HepG2 (cell line): Measurements from ENCODE around the gene WWTR1. TPM values are rescaled to one million over a fixed set of nuclear protein-coding genes. Genes with fewer than 3 reads are reported as not detected.

Source experiments
- ARID2 ChIP-seq: sonication (generic); formaldehyde crosslinking; IDR thresholded peaks from 2 replicates; pipeline ENCODE4 v1.8.1; 2022; ENCODE audit warnings: mild to moderate bottlenecking, missing genetic modification reagents, borderline replicate concordance
- FLYWCH1 ChIP-seq: sonication (generic); formaldehyde crosslinking; IDR thresholded peaks from 2 replicates; pipeline ENCODE4 v1.8.1; 2023; ENCODE audit warnings: mild to moderate bottlenecking, missing genetic modification reagents
- JDP2 ChIP-seq: sonication (generic); formaldehyde crosslinking; IDR thresholded peaks from 2 replicates; pipeline ENCODE4 v1.8.1; 2022; ENCODE audit warnings: missing genetic modification reagents, borderline replicate concordance
- MAFF ChIP-seq: IDR thresholded peaks from 2 replicates; pipeline ENCODE4 v1.6.1; 2011; ENCODE audit warnings: low read depth, low read length, improper control_type of control experiment
- MTA1 ChIP-seq: sonication (generic); formaldehyde crosslinking; IDR thresholded peaks from 2 replicates; pipeline ENCODE4 v1.4.0; 2020; ENCODE audit warnings: missing genetic modification reagents, mild to moderate bottlenecking, borderline replicate concordance
- POLR2AphosphoS2 ChIP-seq: IDR thresholded peaks from 2 replicates; pipeline ENCODE4 v1.6.1; 2011; ENCODE audit warnings: low read depth, low read length, improper control_type of control experiment
- PRMT3 ChIP-seq: sonication (generic); formaldehyde crosslinking; IDR thresholded peaks from 2 replicates; pipeline ENCODE4 v1.8.1; 2022; ENCODE audit warnings: low read depth, mild to moderate bottlenecking, moderate library complexity, missing genetic modification reagents, borderline replicate concordance
- RFX5 ChIP-seq: IDR thresholded peaks from 2 replicates; pipeline ENCODE4 v1.6.1; 2011; ENCODE audit warnings: low read depth, low read length, improper control_type of control experiment
- TBP ChIP-seq: sonication (generic); formaldehyde crosslinking; IDR thresholded peaks from 2 replicates; pipeline ENCODE4 v1.5.0; 2020; ENCODE audit warnings: missing genetic modification reagents
- ZFYVE20 ChIP-seq: sonication (generic); formaldehyde crosslinking; IDR thresholded peaks from 2 replicates; pipeline ENCODE4 v1.8.0; 2023; ENCODE audit warnings: low read depth, mild to moderate bottlenecking, moderate library complexity, missing genetic modification reagents, borderline replicate concordance
- ZNF253 ChIP-seq: sonication (generic); formaldehyde crosslinking; IDR thresholded peaks from 2 replicates; pipeline ENCODE4 v1.8.0; 2022; ENCODE audit warnings: mild to moderate bottlenecking, missing genetic modification reagents, borderline replicate concordance
- ZNF282 ChIP-seq: fragments of 450-650 bp; IDR thresholded peaks from 2 replicates; pipeline ENCODE4 v1.6.1; 2018; ENCODE audit not compliant: partially characterized antibody
- ZNF468 ChIP-seq: sonication (generic); formaldehyde crosslinking; IDR thresholded peaks from 2 replicates; pipeline ENCODE4 v1.8.0; 2022; ENCODE audit warnings: mild to moderate bottlenecking, moderate library complexity, missing genetic modification reagents
- ZNF552 ChIP-seq: sonication (generic); formaldehyde crosslinking; IDR thresholded peaks from 2 replicates; pipeline ENCODE4 v1.9.0; 2022; ENCODE audit warnings: missing genetic modification reagents, mild to moderate bottlenecking, borderline replicate concordance
- ZSCAN20 ChIP-seq: sonication (generic); formaldehyde crosslinking; IDR thresholded peaks from 2 replicates; pipeline ENCODE4 v1.4.0; 2020; ENCODE audit warnings: missing genetic modification reagents, mild to moderate bottlenecking, borderline replicate concordance
- polyA plus RNA-seq, 8 experiments: library from polyadenylated mRNA; depleted of rRNA in 3 of 8; stranded (reverse) in 7 of 8; unstranded in 1 of 8; fragments of >200 nt; fragmentation: Illumina TruSeq in 4 of 8; extraction: Trizol in 4 of 8; gene quantifications; 2 replicates each; pipeline versions ENCODE4 v1.2.1 to v1.2.3, GENCODE V29; 2011 to 2016; ENCODE audit warnings: low read depth in 4 of 8, missing spikeins in 1 of 8, mixed read lengths in 1 of 8; ENCODE audit not compliant: insufficient read depth in 1 of 8
- total RNA-seq, 5 experiments: library from RNA; depleted of rRNA; stranded (reverse); fragments of >200 nt; fragmentation: Illumina TruSeq; extraction: Trizol; gene quantifications; 2 replicates each; pipeline ENCODE4 v1.2.3, GENCODE V29; 2016; ENCODE audit warnings: low read depth in 1 of 5
- TF ChIP-seq, protein P1 (sequence below): IDR thresholded peaks from 2 replicates; pipeline ENCODE4 v1.6.1; 2016; ENCODE audit warnings: missing genetic modification reagents, missing compliant biosample characterization
- TF ChIP-seq, protein P2 (sequence below): sonication (generic); formaldehyde crosslinking; IDR thresholded peaks from 2 replicates; pipeline ENCODE4 v1.5.0; 2020; ENCODE audit warnings: mild to moderate bottlenecking, missing genetic modification reagents, borderline replicate concordance
- TF ChIP-seq, protein P3 (sequence below): sonication (generic); formaldehyde crosslinking; IDR thresholded peaks from 2 replicates; pipeline ENCODE4 v1.8.0; 2022; ENCODE audit warnings: low read depth, missing genetic modification reagents
- TF ChIP-seq, protein P4 (sequence below): IDR thresholded peaks from 2 replicates; pipeline ENCODE4 v1.6.1; 2016; ENCODE audit warnings: missing compliant biosample characterization, missing genetic modification reagents, borderline replicate concordance

WWTR1 gene
- total and polyA plus RNA-seq, 2 of the 13 experiments (the other 11 are each of a cell fraction or from before 2014, with no cell fraction given), result 19.7 to 139 TPM

DNA sequence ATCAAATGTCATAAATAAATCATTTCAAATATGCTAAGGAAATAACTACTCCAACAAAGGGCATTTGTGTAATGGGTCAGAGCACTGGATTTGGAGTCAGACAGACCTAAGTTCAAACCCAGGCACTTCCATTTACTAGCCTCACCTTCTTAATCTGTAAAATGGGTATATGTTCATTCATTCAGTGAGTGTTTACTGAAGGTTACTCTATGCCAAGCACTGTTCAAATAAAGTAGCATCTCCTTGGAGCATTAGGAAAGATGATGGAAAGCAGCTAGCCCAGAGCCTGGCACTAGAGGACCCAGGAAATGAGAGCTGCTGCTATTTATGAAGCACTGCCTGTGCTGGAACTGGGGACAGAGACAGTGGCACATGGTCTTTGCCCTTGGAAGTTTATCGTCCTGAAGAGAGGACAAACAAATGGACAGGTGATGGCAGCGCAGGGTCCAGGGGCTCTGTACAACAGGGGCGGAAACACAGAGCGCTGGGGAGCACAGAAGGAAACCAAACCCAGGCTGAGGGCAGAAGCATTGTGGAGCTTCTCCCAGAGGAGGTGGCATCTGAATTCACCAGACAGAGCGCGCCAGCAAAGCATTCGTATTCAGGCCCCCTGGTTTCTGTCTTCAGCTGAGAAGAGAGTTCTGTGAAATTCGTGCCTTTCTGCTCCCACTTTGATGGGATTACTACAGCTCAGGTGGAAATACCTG, 164.4 kb downstream of the WWTR1 start (continued):
- no peak for TF ChIP-seq ZNF552 (CRISPR knock-in tag)
- TF ChIP-seq MAFF, result no peak
- no peak for TF ChIP-seq ZNF282
- TF ChIP-seq ZNF253 (CRISPR knock-in tag), result no peak
- no peak for TF ChIP-seq ZFYVE20 (CRISPR knock-in tag)
- peak; percentile 69; the same call in 1 of the 2 replicates for TF ChIP-seq MTA1
- TF ChIP-seq FLYWCH1 (CRISPR knock-in tag), result no peak
- no peak for TF ChIP-seq RFX5
- TF ChIP-seq, protein P1, sequence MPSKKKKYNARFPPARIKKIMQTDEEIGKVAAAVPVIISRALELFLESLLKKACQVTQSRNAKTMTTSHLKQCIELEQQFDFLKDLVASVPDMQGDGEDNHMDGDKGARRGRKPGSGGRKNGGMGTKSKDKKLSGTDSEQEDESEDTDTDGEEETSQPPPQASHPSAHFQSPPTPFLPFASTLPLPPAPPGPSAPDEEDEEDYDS (CRISPR knock-in tag), result peak; percentile 53
- TF ChIP-seq ZSCAN20 (CRISPR knock-in tag), result no peak
- no peak for TF ChIP-seq ARID2 (CRISPR knock-in tag)
- no peak for TF ChIP-seq PRMT3
- TF ChIP-seq, protein P2, sequence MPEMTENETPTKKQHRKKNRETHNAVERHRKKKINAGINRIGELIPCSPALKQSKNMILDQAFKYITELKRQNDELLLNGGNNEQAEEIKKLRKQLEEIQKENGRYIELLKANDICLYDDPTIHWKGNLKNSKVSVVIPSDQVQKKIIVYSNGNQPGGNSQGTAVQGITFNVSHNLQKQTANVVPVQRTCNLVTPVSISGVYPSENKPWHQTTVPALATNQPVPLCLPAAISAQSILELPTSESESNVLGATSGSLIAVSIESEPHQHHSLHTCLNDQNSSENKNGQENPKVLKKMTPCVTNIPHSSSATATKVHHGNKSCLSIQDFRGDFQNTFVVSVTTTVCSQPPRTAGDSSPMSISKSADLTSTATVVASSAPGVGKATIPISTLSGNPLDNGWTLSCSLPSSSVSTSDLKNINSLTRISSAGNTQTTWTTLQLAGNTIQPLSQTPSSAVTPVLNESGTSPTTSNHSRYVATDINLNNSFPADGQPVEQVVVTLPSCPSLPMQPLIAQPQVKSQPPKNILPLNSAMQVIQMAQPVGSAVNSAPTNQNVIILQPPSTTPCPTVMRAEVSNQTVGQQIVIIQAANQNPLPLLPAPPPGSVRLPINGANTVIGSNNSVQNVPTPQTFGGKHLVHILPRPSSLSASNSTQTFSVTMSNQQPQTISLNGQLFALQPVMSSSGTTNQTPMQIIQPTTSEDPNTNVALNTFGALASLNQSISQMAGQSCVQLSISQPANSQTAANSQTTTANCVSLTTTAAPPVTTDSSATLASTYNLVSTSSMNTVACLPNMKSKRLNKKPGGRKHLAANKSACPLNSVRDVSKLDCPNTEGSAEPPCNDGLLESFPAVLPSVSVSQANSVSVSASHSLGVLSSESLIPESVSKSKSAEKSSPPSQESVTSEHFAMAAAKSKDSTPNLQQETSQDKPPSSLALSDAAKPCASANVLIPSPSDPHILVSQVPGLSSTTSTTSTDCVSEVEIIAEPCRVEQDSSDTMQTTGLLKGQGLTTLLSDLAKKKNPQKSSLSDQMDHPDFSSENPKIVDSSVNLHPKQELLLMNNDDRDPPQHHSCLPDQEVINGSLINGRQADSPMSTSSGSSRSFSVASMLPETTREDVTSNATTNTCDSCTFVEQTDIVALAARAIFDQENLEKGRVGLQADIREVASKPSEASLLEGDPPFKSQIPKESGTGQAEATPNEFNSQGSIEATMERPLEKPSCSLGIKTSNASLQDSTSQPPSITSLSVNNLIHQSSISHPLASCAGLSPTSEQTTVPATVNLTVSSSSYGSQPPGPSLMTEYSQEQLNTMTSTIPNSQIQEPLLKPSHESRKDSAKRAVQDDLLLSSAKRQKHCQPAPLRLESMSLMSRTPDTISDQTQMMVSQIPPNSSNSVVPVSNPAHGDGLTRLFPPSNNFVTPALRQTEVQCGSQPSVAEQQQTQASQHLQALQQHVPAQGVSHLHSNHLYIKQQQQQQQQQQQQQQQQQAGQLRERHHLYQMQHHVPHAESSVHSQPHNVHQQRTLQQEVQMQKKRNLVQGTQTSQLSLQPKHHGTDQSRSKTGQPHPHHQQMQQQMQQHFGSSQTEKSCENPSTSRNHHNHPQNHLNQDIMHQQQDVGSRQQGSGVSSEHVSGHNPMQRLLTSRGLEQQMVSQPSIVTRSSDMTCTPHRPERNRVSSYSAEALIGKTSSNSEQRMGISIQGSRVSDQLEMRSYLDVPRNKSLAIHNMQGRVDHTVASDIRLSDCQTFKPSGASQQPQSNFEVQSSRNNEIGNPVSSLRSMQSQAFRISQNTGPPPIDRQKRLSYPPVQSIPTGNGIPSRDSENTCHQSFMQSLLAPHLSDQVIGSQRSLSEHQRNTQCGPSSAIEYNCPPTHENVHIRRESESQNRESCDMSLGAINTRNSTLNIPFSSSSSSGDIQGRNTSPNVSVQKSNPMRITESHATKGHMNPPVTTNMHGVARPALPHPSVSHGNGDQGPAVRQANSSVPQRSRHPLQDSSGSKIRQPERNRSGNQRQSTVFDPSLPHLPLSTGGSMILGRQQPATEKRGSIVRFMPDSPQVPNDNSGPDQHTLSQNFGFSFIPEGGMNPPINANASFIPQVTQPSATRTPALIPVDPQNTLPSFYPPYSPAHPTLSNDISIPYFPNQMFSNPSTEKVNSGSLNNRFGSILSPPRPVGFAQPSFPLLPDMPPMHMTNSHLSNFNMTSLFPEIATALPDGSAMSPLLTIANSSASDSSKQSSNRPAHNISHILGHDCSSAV (CRISPR knock-in tag), result no peak
- no peak for TF ChIP-seq ZNF468 (CRISPR knock-in tag)
- TF ChIP-seq, protein P3, sequence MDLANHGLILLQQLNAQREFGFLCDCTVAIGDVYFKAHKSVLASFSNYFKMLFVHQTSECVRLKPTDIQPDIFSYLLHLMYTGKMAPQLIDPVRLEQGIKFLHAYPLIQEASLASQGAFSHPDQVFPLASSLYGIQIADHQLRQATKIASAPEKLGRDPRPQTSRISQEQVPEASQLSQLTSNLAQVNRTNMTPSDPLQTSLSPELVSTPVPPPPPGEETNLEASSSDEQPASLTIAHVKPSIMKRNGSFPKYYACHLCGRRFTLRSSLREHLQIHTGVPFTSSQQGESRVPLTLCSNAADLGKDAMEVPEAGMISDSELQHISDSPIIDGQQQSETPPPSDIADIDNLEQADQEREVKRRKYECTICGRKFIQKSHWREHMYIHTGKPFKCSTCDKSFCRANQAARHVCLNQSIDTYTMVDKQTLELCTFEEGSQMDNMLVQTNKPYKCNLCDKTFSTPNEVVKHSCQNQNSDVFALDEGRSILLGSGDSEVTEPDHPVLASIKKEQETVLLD (CRISPR knock-in tag), result no peak
- TF ChIP-seq, protein P4, sequence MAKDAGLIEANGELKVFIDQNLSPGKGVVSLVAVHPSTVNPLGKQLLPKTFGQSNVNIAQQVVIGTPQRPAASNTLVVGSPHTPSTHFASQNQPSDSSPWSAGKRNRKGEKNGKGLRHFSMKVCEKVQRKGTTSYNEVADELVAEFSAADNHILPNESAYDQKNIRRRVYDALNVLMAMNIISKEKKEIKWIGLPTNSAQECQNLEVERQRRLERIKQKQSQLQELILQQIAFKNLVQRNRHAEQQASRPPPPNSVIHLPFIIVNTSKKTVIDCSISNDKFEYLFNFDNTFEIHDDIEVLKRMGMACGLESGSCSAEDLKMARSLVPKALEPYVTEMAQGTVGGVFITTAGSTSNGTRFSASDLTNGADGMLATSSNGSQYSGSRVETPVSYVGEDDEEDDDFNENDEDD (CRISPR knock-in tag), result no peak; the same call in 1 of the 2 replicates
- TF ChIP-seq POLR2AphosphoS2, result no peak
- TF ChIP-seq TBP (CRISPR knock-in tag), result no peak
- no peak for TF ChIP-seq JDP2 (CRISPR knock-in tag)
